Suprapubic skin (tissue), 3 donors: Measurements from ENCODE around the gene APOO.

Source experiments
- CTCF ChIP-seq, 2 donors: fragments of 200-600 bp in 1 of 2; fragments of 450-650 bp in 1 of 2; sonication (generic) in 1 of 2; IDR thresholded peaks; one replicate each; pipeline ENCODE4 v1.5.1; 2016 to 2019; ENCODE audit warnings: antibody characterized with exemption in 2 of 2, mild to moderate bottlenecking in 1 of 2, moderate library complexity in 1 of 2
- POLR2A ChIP-seq, 2 donors: fragments of 450-650 bp; IDR thresholded peaks; one replicate each; pipeline ENCODE4 v1.6.1; 2017; ENCODE audit warnings: antibody characterized with exemption in 2 of 2, mild to moderate bottlenecking in 2 of 2, moderate library complexity in 2 of 2

- no peak for TF ChIP-seq CTCF (IDR thresholded peaks at IDR 0.05)
- TF ChIP-seq POLR2A (IDR thresholded peaks at IDR 0.05), result no peak
Observed at GRCh38 chrX:23871905-23872546, 35.7 kb downstream of the APOO start.
